ENCODE results near the gene SDK2. TPM values are rescaled to one million over a fixed set of nuclear protein-coding genes. Genes with fewer than 3 reads are reported as not detected.

SDK2 gene
- total RNA-seq, 3 donors from 2014 or later (not counting 1 experiment from before 2014, with no cell fraction given): 0.41 to 0.90 (median 0.49) TPM

GRCh38 chr17:73290399-73291259 is 353.6 kb downstream of the SDK2 start:
- Mint-ChIP-seq H3K36me3 (no peaks in the 10 kb centered on the region), H3K27ac (peak overlapping the region in 1 of 2 donors; percentile 83), H3K27me3 (ENCODE audit: low read depth in 2 of 2) (no peaks in the 10 kb centered on the region), H3K4me1 (peaks cover 15 to 35% of the 10 kb centered on the region in 2 donors), H3K9me3 (no peaks in the 10 kb centered on the region), H3K4me3 (peak overlapping the region; percentile 43)
- intact Hi-C loops (cut with micrococcal nuclease): no loop called here
- 28% methylated on average over 16 of the region's 16 CpGs for WGBS (ENCODE audit: insufficient coverage)
- peak; percentile 21 to 45 (median 22) for ATAC-seq
- no peak overlapping the region for H3K4me3 ChIP-seq (ENCODE audit: low read length)
- TF ChIP-seq CTCF (IDR thresholded peaks at IDR 0.05): no peak
- no peak for DNase-seq
- H3K4me1 ChIP-seq (ENCODE audit: control insufficient read depth, insufficient read depth, low read length): peaks cover 25% of the 10 kb centered on the region
- no peak overlapping the region for H3K27ac ChIP-seq (ENCODE audit: low read length)
- no peaks in the 10 kb centered on the region for H3K27me3 ChIP-seq (ENCODE audit: control insufficient read depth, insufficient read depth, low read length)
- H3K9me3 ChIP-seq (ENCODE audit: control insufficient read depth, insufficient read depth, low read length): no peaks in the 10 kb centered on the region
- no peaks in the 10 kb centered on the region for H3K36me3 ChIP-seq (ENCODE audit: control insufficient read depth, insufficient read depth, low read length)

GRCh38 chr17:73289549-73290254 is 354.5 kb downstream of the SDK2 start:
- DNase-seq (no peak), ATAC-seq (no peak)
- Mint-ChIP-seq H3K4me3 (no peak overlapping the region), H3K27ac (no peak overlapping the region), H3K36me3 (no peaks in the 10 kb centered on the region), H3K9me3 (no peaks in the 10 kb centered on the region), H3K4me1 (peaks cover 15 to 35% of the 10 kb centered on the region in 2 donors), H3K27me3 (ENCODE audit: low read depth in 2 of 2) (no peaks in the 10 kb centered on the region)
- Histone ChIP-seq H3K27me3 (ENCODE audit: control insufficient read depth, insufficient read depth, low read length) (no peaks in the 10 kb centered on the region), H3K4me1 (ENCODE audit: control insufficient read depth, insufficient read depth, low read length) (peaks cover 25% of the 10 kb centered on the region), H3K27ac (ENCODE audit: low read length) (no peak overlapping the region), H3K36me3 (ENCODE audit: control insufficient read depth, insufficient read depth, low read length) (no peaks in the 10 kb centered on the region), H3K4me3 (ENCODE audit: low read length) (no peak overlapping the region), H3K9me3 (ENCODE audit: control insufficient read depth, insufficient read depth, low read length) (no peaks in the 10 kb centered on the region)
- intact Hi-C loops (cut with micrococcal nuclease): no loop called here
- no peak for TF ChIP-seq CTCF (IDR thresholded peaks at IDR 0.05)
- 92% methylated on average over 7 of the region's 7 CpGs for WGBS (ENCODE audit: insufficient coverage)

- Histone ChIP-seq H3K9me3 (ENCODE audit: control insufficient read depth, insufficient read depth, low read length) (no peaks in the 10 kb centered on the region), H3K4me3 (ENCODE audit: low read length) (no peak overlapping the region), H3K27me3 (ENCODE audit: control insufficient read depth, insufficient read depth, low read length) (no peaks in the 10 kb centered on the region), H3K36me3 (ENCODE audit: control insufficient read depth, insufficient read depth, low read length) (no peaks in the 10 kb centered on the region), H3K4me1 (ENCODE audit: control insufficient read depth, insufficient read depth, low read length) (peaks cover 25% of the 10 kb centered on the region), H3K27ac (ENCODE audit: low read length) (no peak overlapping the region)
- Mint-ChIP-seq H3K27ac (peak overlapping the region in 1 of 2 donors; percentile 36), H3K9me3 (no peaks in the 10 kb centered on the region), H3K4me3 (no peak overlapping the region), H3K27me3 (ENCODE audit: low read depth in 2 of 2) (no peaks in the 10 kb centered on the region), H3K4me1 (peaks cover 15 to 35% of the 10 kb centered on the region in 2 donors), H3K36me3 (no peaks in the 10 kb centered on the region)
- TF ChIP-seq CTCF (IDR thresholded peaks at IDR 0.05): no peak
- 88% methylated on average over 19 of the region's 19 CpGs for WGBS (ENCODE audit: insufficient coverage)
- DNase-seq (no peak), ATAC-seq (no peak)
- intact Hi-C loops (cut with micrococcal nuclease): no loop called here
Measured at GRCh38 chr17:73288534-73289302, 355.5 kb downstream of the SDK2 start.
